IPS-18a (cell line): ENCODE measurements around the gene ADA.
A peak's percentile ranks its signal among the peaks of the same experiment; 100 is the strongest.
"Not testable (repeated sequence)": the region's sequence is repeated elsewhere in the genome, so short reads cannot be mapped to it uniquely, and the experiment has no call there.

Experiments used
- H3K27ac ChIP-seq: one replicate; pipeline ENCODE4 v1.5.1; 2013; ENCODE audit warnings: low read length
- H3K27me3 ChIP-seq: one replicate; pipeline ENCODE4 v1.6.1; 2013; ENCODE audit warnings: mild to moderate bottlenecking, low read length; ENCODE audit not compliant: control insufficient read depth, insufficient read depth
- H3K36me3 ChIP-seq: one replicate; pipeline ENCODE4 v1.6.1; 2013; ENCODE audit warnings: low read depth, low read length; ENCODE audit not compliant: control insufficient read depth
- H3K4me1 ChIP-seq: one replicate; pipeline ENCODE4 v1.6.1; 2013; ENCODE audit warnings: low read depth, low read length; ENCODE audit not compliant: control insufficient read depth
- H3K4me3 ChIP-seq: one replicate; pipeline ENCODE4 v1.5.1; 2013; ENCODE audit warnings: low read length
- H3K9ac ChIP-seq: one replicate; pipeline ENCODE4 v1.6.1; 2013; ENCODE audit warnings: mild to moderate bottlenecking, low read length, moderate library complexity
- H3K9me3 ChIP-seq: one replicate; pipeline ENCODE4 v1.6.1; 2013; ENCODE audit warnings: low read depth, low read length; ENCODE audit not compliant: control insufficient read depth

Gene ADA

GRCh38 chr20:44671541-44671940 is 20.0 kb upstream of the ADA start:
- H3K9ac ChIP-seq, H3K4me1 ChIP-seq, H3K27me3 ChIP-seq, H3K36me3 ChIP-seq, H3K4me3 ChIP-seq, H3K27ac ChIP-seq, H3K9me3 ChIP-seq: not testable (repeated sequence)

GRCh38 chr20:44670851-44671250 is 19.4 kb upstream of the ADA start:
- not testable (repeated sequence) for H3K27me3 ChIP-seq, H3K36me3 ChIP-seq, H3K4me1 ChIP-seq, H3K4me3 ChIP-seq, H3K9me3 ChIP-seq, H3K9ac ChIP-seq, H3K27ac ChIP-seq

GRCh38 chr20:44666066-44666465 is 14.6 kb upstream of the ADA start:
- no peaks in the 10 kb centered on the region for H3K27me3 ChIP-seq
- H3K36me3 ChIP-seq = no peaks in the 10 kb centered on the region
- H3K27ac ChIP-seq = no peak overlapping the region
- H3K9ac ChIP-seq = no peak overlapping the region
- no peaks in the 10 kb centered on the region for H3K4me1 ChIP-seq
- no peaks in the 10 kb centered on the region for H3K9me3 ChIP-seq
- no peak overlapping the region for H3K4me3 ChIP-seq

GRCh38 chr20:44664131-44664530 is 12.6 kb upstream of the ADA start:
- Histone ChIP-seq H3K36me3 (no peaks in the 10 kb centered on the region), H3K4me1 (no peaks in the 10 kb centered on the region), H3K27me3 (no peaks in the 10 kb centered on the region), H3K4me3 (no peak overlapping the region), H3K9me3 (no peaks in the 10 kb centered on the region), H3K9ac (no peak overlapping the region), H3K27ac (no peak overlapping the region)

GRCh38 chr20:44662261-44662660 is 10.8 kb upstream of the ADA start:
- no peaks in the 10 kb centered on the region for H3K9me3 ChIP-seq
- H3K4me3 ChIP-seq = no peak overlapping the region
- no peak overlapping the region for H3K9ac ChIP-seq
- H3K36me3 ChIP-seq = no peaks in the 10 kb centered on the region
- H3K4me1 ChIP-seq = no peaks in the 10 kb centered on the region
- no peaks in the 10 kb centered on the region for H3K27me3 ChIP-seq
- no peak overlapping the region for H3K27ac ChIP-seq

GRCh38 chr20:44660581-44660980 is 9.1 kb upstream of the ADA start:
- H3K4me1 ChIP-seq = no peaks in the 10 kb centered on the region
- H3K9me3 ChIP-seq = no peaks in the 10 kb centered on the region
- no peaks in the 10 kb centered on the region for H3K36me3 ChIP-seq

GRCh38 chr20:44659931-44660330 is 8.4 kb upstream of the ADA start:
- no peaks in the 10 kb centered on the region for H3K27me3 ChIP-seq
- no peaks in the 10 kb centered on the region for H3K4me1 ChIP-seq
- no peaks in the 10 kb centered on the region for H3K9me3 ChIP-seq
- no peak overlapping the region for H3K9ac ChIP-seq
- no peak overlapping the region for H3K27ac ChIP-seq
- H3K4me3 ChIP-seq = no peak overlapping the region
- H3K36me3 ChIP-seq = no peaks in the 10 kb centered on the region

More at GRCh38 chr20:44660581-44660980, 9.1 kb upstream of the ADA start:
- Histone ChIP-seq H3K27ac (no peak overlapping the region), H3K4me3 (no peak overlapping the region), H3K9ac (no peak overlapping the region), H3K27me3 (no peaks in the 10 kb centered on the region)

GRCh38 chr20:44658810-44659209 is 7.3 kb upstream of the ADA start:
- Histone ChIP-seq H3K9me3 (no peaks in the 10 kb centered on the region), H3K27me3 (no peaks in the 10 kb centered on the region), H3K27ac (no peak overlapping the region), H3K4me3 (no peak overlapping the region), H3K36me3 (no peaks in the 10 kb centered on the region), H3K4me1 (no peaks in the 10 kb centered on the region), H3K9ac (no peak overlapping the region)

GRCh38 chr20:44657875-44658274 is 6.4 kb upstream of the ADA start:
- H3K4me3 ChIP-seq = no peak overlapping the region
- no peak overlapping the region for H3K9ac ChIP-seq
- H3K27me3 ChIP-seq = peaks cover 9% of the 10 kb centered on the region
- no peaks in the 10 kb centered on the region for H3K36me3 ChIP-seq
- H3K27ac ChIP-seq = no peak overlapping the region
- H3K9me3 ChIP-seq = no peaks in the 10 kb centered on the region
- H3K4me1 ChIP-seq = no peaks in the 10 kb centered on the region

- H3K4me1 ChIP-seq = peaks cover 3% of the 10 kb centered on the region
- H3K27ac ChIP-seq = no peak overlapping the region
- no peaks in the 10 kb centered on the region for H3K36me3 ChIP-seq
- no peak overlapping the region for H3K4me3 ChIP-seq
- H3K27me3 ChIP-seq = peaks cover 19% of the 10 kb centered on the region
- H3K9ac ChIP-seq = no peak overlapping the region
- no peaks in the 10 kb centered on the region for H3K9me3 ChIP-seq
Observed at GRCh38 chr20:44656448-44656847, 4.9 kb upstream of the ADA start.

GRCh38 chr20:44654210-44654609 is 2.7 kb upstream of the ADA start:
- not testable (repeated sequence) for H3K4me3 ChIP-seq, H3K36me3 ChIP-seq, H3K27ac ChIP-seq, H3K4me1 ChIP-seq, H3K9me3 ChIP-seq, H3K9ac ChIP-seq
- H3K27me3 ChIP-seq = peaks cover 27% of the 10 kb centered on the region

- Histone ChIP-seq H3K9ac (no peak overlapping the region), H3K9me3 (no peaks in the 10 kb centered on the region), H3K36me3 (no peaks in the 10 kb centered on the region), H3K27me3 (peaks cover 27% of the 10 kb centered on the region), H3K27ac (no peak overlapping the region), H3K4me1 (peaks cover 5% of the 10 kb centered on the region), H3K4me3 (no peak overlapping the region)
Observed at GRCh38 chr20:44653546-44653945, 2.0 kb upstream of the ADA start.

- peak overlapping the region; percentile 79 for H3K4me3 ChIP-seq
- H3K4me1 ChIP-seq = peaks cover 14% of the 10 kb centered on the region
- peak overlapping the region; percentile 28 for H3K9ac ChIP-seq
- H3K9me3 ChIP-seq = no peaks in the 10 kb centered on the region
- peaks cover 27% of the 10 kb centered on the region for H3K27me3 ChIP-seq
- H3K27ac ChIP-seq = no peak overlapping the region
- no peaks in the 10 kb centered on the region for H3K36me3 ChIP-seq
Observed at GRCh38 chr20:44651434-44651683, 140 bp downstream of the ADA start.
